Activated CD4-positive, alpha-beta T cell treated with anti-CD3 and anti-CD28 coated beads for 24 hours (primary cell): Measurements from ENCODE around the gene MICOS13.

Source experiments
- DNase-seq, 2 donors: peaks; one replicate each; pipeline ENCODE4 v3.0.0-alpha.2; 2020; ENCODE audit warnings: low read depth in 2 of 2

MICOS13 gene

DNA sequence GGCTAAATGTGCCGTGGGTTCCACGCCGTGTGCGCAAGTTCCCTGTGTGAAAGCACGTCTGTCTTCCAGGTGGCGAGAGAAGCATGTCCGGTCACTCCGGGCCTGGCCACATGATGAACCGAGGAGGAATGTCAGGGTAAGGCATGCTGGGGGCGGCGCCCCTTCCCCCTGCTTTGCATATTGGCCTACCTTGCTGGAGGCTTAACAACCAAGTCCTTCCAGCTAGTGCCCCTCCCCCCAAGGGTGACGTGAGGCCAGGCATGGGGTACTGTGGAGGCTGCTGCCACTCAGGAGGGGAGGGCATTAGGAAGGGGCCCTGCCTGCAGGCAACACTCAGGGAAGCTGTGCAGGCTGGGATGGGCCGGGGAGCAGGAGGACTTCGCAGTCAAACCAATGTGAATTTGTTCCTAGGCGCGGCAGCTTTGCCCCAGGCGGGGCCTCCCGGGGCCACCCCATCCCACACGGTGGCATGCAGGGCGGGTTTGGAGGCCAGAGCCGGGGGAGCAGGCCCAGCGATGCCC is 12.5 kb downstream of the MICOS13 start:
- no peak for DNase-seq

DNA sequence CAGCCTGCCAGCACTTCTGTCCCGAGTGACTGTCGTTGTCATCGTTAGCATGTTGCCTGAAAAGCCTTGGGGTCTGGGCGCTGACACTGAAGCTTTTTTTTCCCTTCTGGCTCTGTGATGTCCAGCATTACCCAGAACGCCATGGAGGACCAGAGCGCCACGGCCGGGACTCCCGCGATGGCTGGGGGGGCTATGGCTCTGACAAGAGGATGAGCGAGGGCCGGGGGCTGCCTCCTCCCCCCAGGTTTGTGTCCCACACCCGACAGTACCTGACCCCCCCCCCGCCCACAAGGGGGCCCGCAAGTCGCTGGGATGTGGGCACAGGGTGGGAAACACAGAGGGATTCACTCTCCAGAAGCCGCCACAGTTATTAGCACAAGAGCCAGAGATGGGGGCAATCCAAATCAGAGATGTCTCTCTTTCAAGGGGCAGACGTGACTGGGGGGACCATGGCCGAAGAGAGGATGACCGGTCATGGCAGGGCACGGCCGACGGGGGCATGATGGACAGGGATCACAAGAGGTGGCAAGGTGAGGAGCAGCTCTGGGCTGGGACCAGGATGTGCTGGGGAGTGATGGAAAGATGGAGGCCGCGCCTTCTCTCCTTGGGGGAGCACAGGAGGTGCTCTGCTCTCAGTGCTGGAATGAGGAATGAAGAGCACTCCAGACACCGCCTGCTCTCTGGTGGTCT is 13.2 kb downstream of the MICOS13 start:
- no peak for DNase-seq

DNA sequence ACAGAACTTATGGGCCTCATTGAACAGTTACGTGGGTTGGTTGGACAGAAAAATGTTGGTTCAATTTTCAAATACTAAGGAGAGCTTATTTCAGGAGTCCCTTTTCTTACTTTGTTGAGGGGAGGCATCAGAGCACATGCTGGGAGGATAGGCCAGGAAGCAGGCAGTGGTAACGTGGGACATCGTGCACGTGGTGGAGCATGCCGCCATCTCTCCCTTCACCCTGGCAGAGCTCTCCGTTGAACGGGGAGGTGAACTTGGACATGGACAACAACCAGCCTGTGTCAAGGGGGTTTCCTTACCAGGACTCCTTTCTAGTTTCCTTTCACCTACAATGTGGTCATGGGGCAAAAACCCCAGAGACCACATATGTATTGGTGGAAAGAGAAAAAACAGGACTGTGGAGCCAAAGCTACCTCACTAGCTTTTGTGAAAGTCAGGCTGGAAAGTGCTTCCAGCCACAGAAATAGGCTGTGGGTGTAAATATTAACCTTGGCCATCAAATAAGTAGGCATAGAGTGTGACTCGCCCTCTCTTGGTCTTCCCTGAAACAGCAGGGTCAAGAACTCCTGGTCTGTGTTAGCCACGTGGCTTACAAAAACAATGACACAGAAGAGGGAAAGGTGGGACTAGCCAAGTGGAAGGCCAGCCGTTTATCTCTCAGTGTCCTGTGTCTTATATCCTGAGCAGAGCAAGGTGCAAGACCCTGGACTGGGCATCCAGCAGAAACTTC is 14.4 kb downstream of the MICOS13 start:
- DNase-seq: no peak

DNA sequence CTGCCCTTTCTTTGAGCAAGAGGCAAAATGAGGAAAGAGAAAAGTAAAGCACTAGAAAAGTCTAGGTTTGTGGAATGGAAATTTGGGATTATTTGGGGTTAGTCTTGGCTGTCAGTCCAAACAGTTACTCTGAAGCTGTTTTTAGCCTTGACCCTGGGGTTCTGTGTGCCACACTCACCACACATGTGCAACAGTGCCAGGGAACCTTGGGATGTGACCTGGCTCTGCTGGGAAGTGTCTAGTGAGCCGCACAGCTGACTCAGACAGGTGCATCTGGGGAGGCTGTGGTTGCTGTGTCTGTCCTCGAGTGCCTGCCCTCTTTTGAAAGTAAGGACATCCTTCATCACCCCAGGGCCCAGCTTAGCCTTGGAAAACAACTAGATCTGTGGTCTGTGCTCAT is 15.8 kb downstream of the MICOS13 start:
- no peak for DNase-seq

DNA sequence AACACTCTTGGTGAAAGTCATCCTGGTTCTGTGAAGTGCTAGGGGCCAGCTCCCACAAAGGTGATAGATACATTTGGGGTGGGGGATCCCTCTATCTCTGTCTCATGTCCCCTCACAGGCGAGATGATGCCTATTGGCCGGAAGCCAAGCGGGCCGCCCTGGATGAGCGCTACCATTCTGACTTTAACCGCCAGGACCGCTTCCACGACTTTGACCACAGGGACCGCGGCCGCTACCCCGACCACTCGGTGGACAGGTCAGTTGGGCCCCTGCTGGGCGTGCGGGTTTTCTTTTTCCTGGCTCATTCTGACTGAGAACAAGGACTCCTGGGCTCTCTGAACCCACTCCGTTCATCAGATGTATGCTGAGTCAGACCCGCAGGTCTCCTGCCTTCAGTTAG is 16.4 kb downstream of the MICOS13 start:
- no peak for DNase-seq

DNA sequence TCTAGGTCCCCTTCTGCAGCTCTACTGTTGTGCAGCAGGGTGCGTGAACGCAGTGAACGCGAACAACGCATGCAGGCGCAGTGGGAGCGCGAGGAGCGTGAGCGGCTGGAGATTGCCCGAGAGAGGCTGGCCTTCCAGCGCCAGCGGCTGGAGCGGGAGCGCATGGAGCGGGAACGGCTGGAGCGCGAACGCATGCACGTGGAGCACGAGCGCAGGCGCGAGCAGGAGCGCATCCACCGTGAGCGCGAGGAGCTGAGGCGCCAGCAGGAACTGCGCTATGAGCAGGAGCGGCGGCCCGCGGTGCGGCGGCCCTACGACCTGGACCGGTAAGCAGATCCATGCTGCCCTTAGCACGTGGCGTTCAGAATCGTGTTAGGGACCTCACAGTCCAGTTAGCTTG is 18.8 kb downstream of the MICOS13 start:
- no peak for DNase-seq

DNA sequence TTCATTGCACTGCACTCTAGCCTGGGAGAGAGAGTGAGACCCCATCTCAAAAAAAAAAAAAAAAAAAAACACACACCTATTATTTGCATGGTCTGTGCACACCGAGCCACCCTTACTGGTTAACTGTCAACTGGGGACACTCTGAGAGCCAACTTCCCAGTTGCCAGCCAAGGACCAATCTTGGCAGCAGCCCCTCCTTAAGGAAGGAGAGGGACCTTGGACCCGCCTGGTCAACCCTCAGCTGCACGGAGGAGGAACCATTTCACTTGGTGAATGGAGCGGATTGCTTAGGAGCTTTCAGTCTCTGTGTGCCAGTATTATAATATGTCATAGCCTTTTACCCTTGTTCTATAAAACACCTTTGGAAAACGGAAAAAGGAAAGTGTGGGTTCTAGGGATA is 24.9 kb downstream of the MICOS13 start:
- DNase-seq: no peak

DNA sequence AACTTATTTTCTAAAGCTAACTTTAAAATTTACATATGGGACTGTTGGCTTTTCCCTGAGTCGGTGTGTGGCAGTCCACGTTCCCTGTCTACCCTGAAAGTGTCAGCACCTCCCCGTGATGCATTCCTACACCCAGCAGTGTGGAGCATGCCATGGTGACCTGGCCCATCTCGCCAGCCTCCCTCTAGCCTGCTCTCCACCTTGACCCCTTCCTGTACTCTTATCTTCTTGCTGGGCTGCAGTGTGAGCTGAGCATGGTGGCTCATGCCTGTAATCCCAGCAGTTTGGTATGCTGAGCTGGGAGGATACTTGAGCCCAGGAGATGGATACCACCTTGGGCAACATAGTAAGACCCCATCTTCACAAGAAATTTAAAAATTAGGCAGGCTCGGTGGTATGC is 25.4 kb downstream of the MICOS13 start:
- no peak for DNase-seq

DNA sequence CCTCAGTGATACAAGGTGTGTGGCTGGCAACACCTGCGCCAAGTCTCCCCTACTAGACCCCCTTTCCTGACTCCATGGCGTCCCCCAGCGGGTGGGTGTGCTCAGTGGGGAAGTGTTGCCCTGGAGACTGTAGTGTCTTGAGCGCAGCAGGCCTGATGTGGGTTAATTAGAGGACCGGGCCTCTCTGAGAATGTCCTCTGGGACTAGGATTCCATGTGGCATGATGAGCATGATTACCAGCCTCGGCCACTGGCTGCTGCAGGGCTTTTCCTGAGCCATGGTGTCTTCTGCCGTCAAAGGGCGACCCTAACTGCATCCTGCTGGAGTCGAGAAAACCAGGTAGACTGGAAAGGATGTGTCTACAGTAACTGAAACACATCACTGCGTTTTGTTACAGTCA is 28.1 kb downstream of the MICOS13 start:
- no peak for DNase-seq

DNA sequence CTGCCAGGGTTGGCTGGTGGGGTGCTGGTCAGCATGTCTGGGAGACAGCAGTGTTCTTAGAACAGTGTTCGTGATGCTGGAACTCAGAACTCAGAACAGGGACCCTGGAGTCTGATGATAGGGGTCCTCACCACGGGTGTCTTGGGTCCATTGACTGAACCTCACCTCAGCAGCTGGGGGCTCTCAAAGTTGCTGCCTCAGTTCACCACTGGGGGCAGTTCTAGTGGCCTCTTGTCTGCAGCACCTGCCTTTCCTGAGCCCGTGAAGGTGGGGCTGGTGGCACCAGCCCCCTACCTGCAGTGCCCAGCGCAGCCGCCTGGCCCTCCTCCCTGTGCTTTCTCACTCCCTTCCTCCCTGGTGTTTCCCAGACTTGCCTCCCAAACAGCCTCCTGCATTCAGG is 29.0 kb downstream of the MICOS13 start:
- no peak for DNase-seq

DNA sequence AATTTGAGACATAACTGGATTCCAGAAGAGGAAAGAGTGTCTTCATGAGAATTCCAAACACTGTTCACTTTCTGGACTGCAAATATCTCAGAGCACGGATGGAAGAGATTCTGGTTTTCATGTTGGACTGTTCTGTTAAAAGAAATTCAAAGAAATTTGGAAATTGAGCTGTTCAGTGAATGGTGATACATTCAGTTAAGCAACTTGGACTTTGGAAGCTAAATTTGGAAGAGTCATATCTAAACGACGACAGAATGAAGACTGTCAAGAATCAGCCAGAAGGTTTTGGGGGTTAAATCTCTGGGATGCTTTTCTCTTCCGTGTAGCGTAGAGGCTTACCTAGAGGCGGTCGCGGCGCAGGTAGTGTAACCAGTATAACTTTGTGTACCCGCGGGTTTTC is 31.9 kb downstream of the MICOS13 start:
- no peak for DNase-seq

DNA sequence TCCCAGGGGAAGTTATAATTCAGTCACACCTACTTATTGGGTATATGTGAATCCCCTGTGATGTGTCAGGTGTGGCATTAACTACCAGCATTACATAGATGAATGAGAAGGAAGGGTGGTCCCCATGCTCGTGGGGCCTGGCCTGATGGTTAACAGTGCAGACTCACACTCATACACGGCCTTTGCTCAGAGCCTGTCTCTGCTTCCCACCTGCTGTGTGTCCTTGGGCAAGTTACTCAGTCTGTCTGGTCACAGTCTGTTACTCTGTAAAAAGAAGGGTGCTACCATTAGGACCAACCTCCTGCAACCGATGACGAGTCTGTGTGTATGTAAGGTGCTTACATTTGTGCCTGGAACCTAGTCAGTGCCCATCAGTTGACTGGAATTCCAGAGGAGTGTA is 33.6 kb downstream of the MICOS13 start:
- no peak for DNase-seq

DNA sequence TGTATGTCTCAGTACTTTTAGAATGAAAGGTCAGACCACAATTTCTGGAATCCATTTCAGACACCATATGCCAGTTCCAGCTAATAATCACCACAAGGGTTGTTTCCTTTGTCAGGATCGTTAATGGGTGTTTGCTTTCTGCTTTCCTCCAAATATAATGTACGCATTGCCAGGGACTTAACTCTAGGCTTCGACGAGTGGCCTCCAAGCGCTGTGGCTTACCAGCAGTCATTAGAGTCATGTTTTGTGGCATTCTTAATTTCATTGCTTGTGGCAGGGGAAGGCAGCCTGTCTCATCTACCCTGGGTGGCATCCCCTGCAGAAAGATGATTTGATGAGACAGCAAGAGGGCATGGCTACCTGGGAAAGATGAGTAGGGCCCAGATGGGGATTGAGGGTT is 34.9 kb downstream of the MICOS13 start:
- no peak for DNase-seq

DNA sequence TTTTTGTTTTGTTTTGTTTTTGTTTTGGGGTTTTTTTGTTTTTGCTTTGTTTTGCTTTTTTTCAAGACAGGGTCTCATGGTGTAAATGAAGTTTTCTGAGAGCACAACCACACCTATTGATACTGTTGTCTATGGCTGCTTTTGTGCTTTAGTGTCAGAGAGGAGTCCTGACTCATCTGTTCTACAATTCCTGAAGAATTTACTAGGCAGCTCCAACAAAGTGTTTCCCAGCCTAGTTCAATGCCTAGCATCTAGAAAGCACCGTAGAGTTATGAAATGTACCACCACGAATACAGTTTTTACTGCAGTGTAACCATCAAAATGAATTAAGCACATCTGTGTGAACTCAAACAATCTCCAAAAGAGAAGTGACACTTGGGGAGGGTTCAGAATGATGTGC is 36.3 kb downstream of the MICOS13 start:
- DNase-seq: no peak

DNA sequence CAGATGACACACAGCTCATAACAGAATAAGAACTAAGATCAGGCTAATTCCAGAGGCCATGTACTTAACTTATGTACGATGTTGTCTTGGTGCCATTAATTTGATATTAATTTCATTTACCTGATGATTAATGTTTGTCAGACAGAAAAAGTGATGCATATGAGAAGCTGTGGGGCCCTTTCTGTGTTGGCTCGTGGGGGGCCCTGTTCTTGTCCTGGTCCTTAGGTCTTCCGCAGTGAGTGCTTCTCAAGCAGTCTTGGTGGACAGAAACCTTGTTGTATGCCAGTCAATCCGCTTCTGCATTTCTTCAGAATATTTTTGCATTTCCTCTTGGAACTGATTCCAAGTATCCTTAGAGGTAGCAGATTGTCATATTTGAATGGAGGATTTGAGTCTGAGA is 37.3 kb downstream of the MICOS13 start:
- no peak for DNase-seq

DNA sequence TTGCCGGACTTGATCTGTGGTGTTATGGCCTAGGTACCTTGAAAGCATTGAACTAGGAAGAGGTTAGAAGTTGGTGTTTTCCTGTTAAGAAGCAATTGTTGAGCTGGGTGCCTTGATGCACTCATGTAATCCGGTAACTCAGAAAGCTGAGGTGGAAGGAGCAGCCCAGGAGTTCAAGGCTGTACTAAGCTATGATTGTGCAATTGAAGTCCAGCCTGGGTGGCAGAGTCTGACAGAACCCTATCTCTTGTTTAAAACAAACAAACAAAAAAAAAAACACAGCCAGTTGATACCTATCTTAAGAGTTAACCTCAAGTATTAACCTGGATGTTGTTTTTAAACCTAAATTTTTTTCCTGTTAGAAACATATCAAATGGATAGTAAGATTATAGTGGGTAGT is 38.1 kb downstream of the MICOS13 start:
- DNase-seq: no peak

DNA sequence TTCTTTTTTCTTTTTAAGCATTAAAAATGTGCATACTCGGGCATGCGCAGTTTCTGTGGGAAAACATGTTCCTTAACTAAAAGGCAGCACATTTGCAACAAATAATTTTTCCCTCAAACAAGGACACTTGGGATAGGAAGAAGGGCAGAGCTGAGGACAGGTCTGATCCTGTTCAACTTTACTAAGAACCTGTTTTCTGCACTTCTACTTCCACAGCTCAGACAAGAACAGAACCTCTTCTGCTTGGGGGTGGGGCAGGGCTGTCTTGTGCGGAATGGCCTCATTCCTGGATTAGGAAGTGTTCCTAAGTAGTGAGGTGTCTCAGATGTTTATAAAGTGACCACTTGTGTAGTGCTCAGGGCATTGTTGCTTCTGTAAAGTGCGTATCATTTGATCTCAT is 39.1 kb downstream of the MICOS13 start:
- no peak for DNase-seq

DNA sequence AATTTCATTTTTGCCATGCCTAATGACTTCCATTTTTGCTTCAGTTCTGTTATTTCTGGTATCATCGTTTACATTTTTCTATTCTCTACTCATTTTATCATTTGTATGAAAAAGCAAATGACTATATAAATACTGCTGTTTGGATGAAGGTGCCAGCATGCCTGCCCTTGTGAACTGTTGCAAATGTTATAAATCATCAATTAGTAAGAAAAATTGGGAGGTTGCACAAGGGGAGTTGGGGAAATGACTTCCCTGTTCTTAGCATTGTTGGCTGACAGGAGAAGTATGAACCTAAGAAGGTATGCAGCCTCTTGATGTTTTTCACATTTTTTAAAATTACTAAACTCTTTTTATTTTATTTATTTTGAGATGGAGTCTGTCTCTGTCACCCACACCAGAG is 42.3 kb downstream of the MICOS13 start:
- no peak for DNase-seq

DNA sequence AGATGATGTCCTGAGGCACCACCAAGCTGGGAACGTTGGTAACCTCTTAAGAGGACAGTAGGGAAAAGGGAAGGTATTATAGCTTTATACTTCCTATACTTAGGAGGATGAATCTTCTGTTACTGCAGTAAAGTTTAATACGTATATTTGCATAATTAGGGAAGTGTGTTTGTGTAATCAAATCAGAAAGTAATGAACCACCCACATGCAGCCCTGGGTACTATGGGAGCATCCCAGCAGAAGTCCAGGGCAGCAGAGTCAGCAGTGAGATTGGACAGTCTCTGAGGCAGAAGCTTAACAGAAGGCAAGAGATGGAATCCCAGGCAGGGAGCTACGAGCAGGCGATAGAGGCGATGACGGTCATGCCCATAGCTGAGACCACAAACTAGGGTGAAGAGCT is 44.9 kb downstream of the MICOS13 start:
- no peak for DNase-seq

DNA sequence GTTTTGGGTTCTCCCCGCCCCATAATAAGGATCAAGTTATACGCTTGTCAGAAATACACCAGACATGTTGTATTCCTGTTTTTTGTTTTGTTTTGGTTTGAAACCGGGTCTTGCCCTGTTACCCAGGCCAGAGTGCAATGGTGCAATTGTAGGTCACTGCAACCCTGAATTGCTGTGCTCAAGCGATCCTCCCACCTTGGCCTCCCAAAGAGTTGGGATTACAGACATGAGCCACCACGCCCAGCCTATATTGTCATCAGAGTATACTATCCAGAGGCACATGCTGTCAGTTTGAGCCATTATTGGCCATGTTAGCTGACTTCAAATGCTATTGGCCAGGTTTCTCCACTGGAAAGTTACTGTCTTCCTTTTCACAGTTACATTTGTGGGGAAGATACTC is 47.7 kb downstream of the MICOS13 start:
- no peak for DNase-seq

DNA sequence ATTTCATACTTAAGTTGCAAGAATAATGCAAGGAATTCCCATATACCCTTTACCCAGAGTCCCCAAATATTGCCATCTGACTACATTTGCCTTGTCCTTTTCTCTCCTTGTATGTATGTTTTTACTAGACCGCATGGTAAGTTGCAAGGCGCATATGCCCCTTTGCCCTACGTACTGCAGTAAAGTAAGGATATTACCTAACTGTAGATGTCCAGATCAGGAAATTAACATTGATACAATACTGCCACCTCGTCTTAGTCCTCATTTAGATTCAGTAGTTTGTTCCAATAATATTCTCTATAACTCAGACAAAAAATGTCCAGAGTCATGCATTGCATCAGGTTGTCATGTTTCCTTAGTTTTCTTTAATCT is 48.1 kb downstream of the MICOS13 start:
- no peak for DNase-seq

DNA sequence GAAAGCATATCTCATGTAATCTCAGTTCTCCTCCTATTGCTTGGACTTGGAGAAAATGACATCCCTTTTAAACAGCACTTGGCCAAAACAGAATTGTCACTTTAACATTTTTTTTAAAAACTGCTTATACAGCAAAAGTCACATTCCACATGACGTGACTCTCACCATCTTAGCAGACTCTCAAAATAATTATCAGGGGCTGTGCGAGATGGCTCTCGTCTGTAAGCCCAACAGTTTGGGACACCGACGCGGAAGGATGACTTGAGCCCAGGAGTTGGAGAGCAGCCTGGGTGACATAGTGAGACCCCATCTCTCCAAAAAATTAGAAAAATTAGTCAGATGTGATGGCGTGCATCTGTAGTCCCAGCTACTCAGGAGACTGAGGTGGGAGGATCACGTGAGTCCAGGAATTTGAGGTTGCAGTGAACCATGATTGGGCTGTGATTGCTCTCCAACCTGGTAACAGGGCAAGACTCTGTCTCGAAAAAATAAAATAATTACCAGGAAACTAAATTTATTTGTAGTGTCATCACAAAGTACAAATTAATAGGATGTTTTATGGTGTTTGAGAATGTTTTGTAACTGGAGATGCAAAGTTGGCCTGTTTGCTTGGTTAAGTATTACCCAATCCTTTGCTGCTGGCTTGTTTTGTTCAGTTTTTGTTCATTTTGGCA is 48.6 kb downstream of the MICOS13 start:
- no peak for DNase-seq

DNA sequence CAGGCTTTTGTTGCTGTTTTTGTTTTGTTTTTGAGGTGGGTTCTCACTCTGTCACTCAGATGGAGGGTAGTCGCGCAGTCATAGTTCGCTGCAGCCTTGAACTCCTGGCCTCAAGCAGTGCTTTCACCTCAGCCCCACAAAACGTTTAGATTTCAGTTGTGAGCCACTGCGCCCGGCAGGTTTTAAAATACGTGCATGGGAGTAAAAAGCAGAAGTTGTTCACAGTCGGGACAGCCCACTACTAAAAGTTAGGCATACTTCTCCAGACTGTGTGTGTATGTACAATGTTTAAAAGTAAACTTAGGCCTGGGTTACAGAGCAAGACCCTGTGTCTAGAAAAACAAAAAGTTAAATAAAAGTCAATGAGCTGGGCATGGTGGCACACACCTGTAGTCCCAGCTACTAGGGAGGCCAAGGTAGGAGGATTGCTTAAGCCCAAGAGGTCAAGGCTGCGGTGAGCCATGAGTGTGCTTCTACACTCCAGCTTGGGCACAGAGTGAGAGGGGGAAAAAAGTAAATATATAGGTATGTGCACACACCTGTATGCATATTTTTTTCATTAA is 51.3 kb downstream of the MICOS13 start:
- no peak for DNase-seq
